ENCODE results near the gene UBASH3A.

The UBASH3A gene

DNA sequence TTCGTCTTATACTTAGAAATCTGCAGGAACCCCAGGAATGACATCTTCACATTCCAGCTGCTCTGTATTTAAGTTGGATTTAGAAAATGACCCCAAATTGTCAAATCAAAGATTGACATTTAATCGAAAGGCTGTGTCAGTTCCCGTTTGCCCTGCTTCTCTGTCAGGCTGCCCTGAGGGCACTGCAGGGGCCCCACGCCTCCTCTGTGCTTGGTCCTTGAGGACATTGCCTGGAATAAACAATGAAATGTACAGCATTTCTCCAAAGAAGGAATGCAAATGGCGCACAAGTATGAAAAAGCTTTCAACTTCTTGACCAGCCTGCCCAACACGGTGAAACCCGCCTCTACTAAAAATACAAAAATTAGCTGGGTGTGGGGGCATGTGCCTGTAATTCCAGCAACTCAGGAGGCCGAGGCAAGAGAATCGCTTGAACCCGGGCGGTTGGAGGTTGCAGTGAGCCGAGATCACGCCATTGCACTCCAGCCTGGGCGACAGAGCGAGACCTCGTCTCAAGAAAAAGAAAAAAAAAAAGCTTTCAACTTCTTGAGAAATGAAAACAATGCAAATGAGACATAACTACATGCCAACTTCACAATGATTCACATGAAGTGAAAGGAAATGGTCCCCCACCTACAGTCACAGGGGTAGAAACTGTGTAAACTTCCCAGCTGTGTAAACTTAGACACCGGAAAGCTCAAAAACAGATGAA lies 10.8 kb upstream of the UBASH3A start:
- H3K4me3 ChIP-seq (ENCODE audit: low read depth, low read length): no peak overlapping the region
- in situ Hi-C loops (cut with HindIII; ENCODE audit: low sequenced_read_pairs): no loop called here
- DNase-seq (ENCODE audit: low read depth, low spot score): peak; percentile 43
- TF ChIP-seq, protein P1, sequence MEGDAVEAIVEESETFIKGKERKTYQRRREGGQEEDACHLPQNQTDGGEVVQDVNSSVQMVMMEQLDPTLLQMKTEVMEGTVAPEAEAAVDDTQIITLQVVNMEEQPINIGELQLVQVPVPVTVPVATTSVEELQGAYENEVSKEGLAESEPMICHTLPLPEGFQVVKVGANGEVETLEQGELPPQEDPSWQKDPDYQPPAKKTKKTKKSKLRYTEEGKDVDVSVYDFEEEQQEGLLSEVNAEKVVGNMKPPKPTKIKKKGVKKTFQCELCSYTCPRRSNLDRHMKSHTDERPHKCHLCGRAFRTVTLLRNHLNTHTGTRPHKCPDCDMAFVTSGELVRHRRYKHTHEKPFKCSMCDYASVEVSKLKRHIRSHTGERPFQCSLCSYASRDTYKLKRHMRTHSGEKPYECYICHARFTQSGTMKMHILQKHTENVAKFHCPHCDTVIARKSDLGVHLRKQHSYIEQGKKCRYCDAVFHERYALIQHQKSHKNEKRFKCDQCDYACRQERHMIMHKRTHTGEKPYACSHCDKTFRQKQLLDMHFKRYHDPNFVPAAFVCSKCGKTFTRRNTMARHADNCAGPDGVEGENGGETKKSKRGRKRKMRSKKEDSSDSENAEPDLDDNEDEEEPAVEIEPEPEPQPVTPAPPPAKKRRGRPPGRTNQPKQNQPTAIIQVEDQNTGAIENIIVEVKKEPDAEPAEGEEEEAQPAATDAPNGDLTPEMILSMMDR (IDR thresholded peaks at IDR 0.05; ENCODE audit: low read depth, low read length): no peak

DNA sequence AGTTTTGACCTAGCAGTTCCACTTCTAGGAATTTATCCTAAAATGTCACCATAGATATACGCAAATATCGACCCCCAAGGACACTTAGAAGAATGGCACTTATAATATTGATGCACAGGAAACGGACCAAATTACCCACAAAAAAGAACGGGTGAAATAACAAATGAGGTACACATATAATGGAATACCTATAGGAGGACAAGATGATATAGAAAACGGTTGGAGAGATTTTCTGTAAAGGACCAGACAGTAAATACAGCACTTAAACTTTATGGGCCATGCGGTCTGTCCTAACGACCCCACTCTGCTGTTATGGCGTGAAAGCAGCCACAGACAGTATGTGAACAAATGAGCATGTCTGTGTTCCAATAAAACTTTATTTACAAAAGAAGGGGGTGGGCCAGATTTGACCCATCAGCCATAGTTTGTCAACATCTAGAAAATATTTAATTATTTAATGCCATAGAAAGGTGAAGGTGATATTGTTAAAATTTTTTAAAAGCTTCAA lies 10.2 kb upstream of the UBASH3A start:
- no peak overlapping the region for H3K4me3 ChIP-seq (ENCODE audit: low read depth, low read length)
- DNase-seq (ENCODE audit: low read depth, low spot score): no peak
- in situ Hi-C loops (cut with HindIII; ENCODE audit: low sequenced_read_pairs): no loop called here
- TF ChIP-seq, protein P1 (IDR thresholded peaks at IDR 0.05; ENCODE audit: low read depth, low read length): no peak

DNA sequence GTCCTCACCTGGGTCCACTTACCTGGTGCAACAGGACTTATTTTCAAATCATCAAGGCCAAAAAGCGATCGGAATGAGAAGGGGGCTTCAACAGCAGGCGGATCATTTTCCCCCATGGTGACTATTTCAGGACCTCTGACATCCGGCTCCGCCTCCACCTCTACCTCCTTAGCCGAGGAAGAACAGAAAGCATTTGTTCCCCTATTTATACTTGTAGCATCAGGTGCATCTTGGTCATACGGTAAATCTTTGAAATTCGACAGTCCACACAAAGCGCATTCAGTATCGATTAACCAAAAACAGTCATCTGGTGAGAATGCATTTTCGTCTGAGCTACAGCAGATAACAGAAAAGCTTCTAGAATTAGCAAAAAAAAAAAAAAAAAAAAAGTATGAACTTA lies 8.4 kb upstream of the UBASH3A start:
- TF ChIP-seq, protein P1 (IDR thresholded peaks at IDR 0.05; ENCODE audit: low read depth, low read length): no peak
- no peak overlapping the region for H3K4me3 ChIP-seq (ENCODE audit: low read depth, low read length)
- DNase-seq (ENCODE audit: low read depth, low spot score): no peak
- in situ Hi-C loops (cut with HindIII; ENCODE audit: low sequenced_read_pairs): no loop called here

DNA sequence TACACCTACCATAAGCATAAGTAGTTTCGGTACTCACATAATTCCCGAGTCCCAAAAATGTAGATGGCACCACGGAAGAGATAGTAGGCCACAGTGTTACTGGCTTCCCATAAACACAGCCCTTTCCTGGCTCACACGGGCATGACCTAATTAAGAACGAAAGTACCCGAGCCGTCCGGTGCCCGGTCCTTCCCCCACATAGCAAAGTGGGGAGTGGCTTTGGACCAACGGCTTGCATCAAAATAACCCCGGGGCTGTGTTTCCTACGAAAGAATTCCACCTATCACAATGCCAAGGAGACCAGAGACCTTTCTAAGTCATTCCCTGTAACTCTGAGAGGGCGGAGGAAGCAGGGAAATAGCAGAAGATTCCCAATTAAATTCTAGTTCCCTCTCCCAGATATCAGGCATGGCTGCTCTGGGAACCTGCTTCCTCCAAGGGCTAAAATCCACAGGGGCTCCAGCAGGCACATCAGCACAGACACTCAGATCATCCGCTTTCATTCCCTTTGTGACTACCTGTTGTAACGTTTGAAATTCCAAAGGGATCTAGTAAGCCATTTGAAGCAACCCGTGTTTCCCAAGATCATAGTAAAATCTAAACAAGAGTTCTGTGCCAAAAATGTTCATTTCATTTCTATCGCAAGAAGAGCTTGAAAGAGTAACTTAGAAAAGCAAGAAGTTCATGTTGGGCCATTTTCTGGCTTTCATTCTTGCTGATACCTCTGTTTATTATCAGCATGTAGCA lies 7.6 kb upstream of the UBASH3A start, which contains the start of gene TMPRSS3:
Gene TMPRSS3, minus strand, starts transcription at position 148 of the 747 bp plus-strand sequence. CDS start 635 bp downstream, outside the sequence.
- H3K4me3 ChIP-seq (ENCODE audit: low read depth, low read length): no peak within 1 kb of the TSS
- DNase-seq (ENCODE audit: low read depth, low spot score): no peak
- TF ChIP-seq, protein P1 (IDR thresholded peaks at IDR 0.05; ENCODE audit: low read depth, low read length): no peak
- in situ Hi-C loops (cut with HindIII; ENCODE audit: low sequenced_read_pairs): no loop called here

DNA sequence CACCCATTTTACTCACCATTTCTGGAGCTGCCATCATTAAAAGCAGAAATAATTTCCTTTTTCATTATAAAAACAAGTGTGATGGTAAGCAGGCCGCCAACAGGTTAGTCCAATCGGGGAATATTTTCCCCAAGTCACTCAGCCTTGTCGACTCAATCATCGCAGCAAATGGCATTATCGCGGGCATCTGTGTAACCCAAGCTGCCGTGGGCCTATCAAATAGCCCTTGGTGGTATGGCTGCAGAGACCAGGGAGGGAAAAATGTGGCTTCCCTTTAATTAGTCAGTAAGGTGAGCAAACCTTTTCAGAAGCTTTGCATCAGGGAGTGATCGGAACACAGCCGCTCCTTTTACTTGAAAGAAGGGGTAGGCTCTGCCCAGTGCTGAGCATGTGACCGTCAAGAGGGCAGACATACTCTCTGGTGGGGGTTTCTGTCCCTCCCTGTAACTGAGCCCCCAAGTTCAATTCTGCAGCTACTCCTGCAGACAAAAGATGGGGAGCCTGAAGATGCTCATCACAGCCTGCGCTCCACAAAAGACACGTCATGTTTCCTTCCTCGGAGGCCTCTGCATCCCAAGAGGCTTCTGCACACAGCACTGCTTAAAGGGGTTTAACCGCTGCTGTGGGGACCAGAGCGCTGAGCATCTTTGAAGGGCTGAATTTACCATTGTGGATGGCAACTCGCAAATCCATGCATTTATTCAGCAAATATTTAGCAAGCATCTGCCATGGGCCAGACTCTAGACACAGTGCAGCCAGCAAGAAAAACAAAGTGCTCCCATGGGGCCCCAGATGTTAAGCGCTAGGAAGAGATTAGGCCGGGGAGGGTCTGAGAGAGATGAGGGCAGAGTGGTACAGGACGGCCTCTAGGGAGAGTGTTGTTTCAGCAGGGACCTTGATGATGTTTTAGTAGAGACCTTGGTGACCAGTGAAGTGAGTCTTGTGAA lies 6.6 kb upstream of the UBASH3A start:
- TF ChIP-seq, protein P1 (IDR thresholded peaks at IDR 0.05; ENCODE audit: low read depth, low read length): no peak
- no peak for DNase-seq (ENCODE audit: low read depth, low spot score)
- no peak overlapping the region for H3K4me3 ChIP-seq (ENCODE audit: low read depth, low read length)
- in situ Hi-C loops (cut with HindIII; ENCODE audit: low sequenced_read_pairs): no loop called here

All from astrocyte of the spinal cord (primary cell).